HG02938 (cell line): ENCODE results near the gene HCRT.
"Not testable (repeated sequence)": the region's sequence is repeated elsewhere in the genome, so short reads cannot be mapped to it uniquely, and the experiment has no call there.

ENCODE experiments used
- ATAC-seq: cut with Tn5 transposase; IDR thresholded peaks from one replicate; pipeline ENCODE4 v1.9.1; 2021; ENCODE audit warnings: mild to moderate bottlenecking, moderate library complexity; ENCODE audit not compliant: unreplicated experiment

Gene HCRT

GRCh38 chr17:42184713-42185620 is at the start of gene HCRT:
HCRT (minus strand) TSS chr17:42185452; CDS start chr17:42185365, 87 bp downstream.
- no peak for ATAC-seq

GRCh38 chr17:42233994-42234393 is 48.7 kb upstream of the HCRT start:
- ATAC-seq: no peak

- no peak for ATAC-seq
These were observed 47.9 kb upstream of the HCRT start for GRCh38 chr17:42233156-42233555.

- no peak for ATAC-seq
These were observed 45.0 kb upstream of the HCRT start for GRCh38 chr17:42230225-42230624.

- ATAC-seq: no peak
These were observed 42.8 kb upstream of the HCRT start for GRCh38 chr17:42227849-42228700.

GRCh38 chr17:42225646-42226045 is 40.4 kb upstream of the HCRT start:
- ATAC-seq: no peak

GRCh38 chr17:42224651-42225050 is 39.4 kb upstream of the HCRT start:
- no peak for ATAC-seq

- no peak for ATAC-seq
These were observed 36.9 kb upstream of the HCRT start for GRCh38 chr17:42221886-42222745.

GRCh38 chr17:42219280-42219679 is 34.0 kb upstream of the HCRT start:
- not testable (repeated sequence) for ATAC-seq

GRCh38 chr17:42214156-42214555 is 28.9 kb upstream of the HCRT start:
- no peak for ATAC-seq

- no peak for ATAC-seq
These were observed 27.1 kb upstream of the HCRT start for GRCh38 chr17:42212382-42212781.

- ATAC-seq: not testable (repeated sequence)
These were observed 26.7 kb upstream of the HCRT start for GRCh38 chr17:42211921-42212341.

- no peak for ATAC-seq
These were observed 24.8 kb upstream of the HCRT start for GRCh38 chr17:42210046-42210445.

- ATAC-seq: not testable (repeated sequence)
These were observed 20.9 kb upstream of the HCRT start for GRCh38 chr17:42206153-42206612.

GRCh38 chr17:42203354-42203753 is 18.1 kb upstream of the HCRT start:
- no peak for ATAC-seq

- no peak for ATAC-seq
These were observed 17.4 kb upstream of the HCRT start for GRCh38 chr17:42202696-42203095.

GRCh38 chr17:42202159-42202558 is 16.9 kb upstream of the HCRT start:
- no peak for ATAC-seq

GRCh38 chr17:42201458-42201772 is 16.2 kb upstream of the HCRT start:
- ATAC-seq: no peak

GRCh38 chr17:42200706-42201457 is 15.6 kb upstream of the HCRT start:
- ATAC-seq: no peak

GRCh38 chr17:42199416-42200011 is 14.3 kb upstream of the HCRT start:
- ATAC-seq: no peak
